ENCODE data around the gene VPS37C.

GRCh38 chr11:61108847-61109585 is 52.2 kb downstream of the VPS37C start:
- TF ChIP-seq CTCF (conservative IDR thresholded peaks at IDR 0.05) = no peak
- TF ChIP-seq ZFX (IDR thresholded peaks at IDR 0.05) = no peak
